Stomach (tissue), 9 donors: ENCODE data around the gene MTX1. TPM values are rescaled to one million over a fixed set of nuclear protein-coding genes. Genes with fewer than 3 reads are reported as not detected.

Experiments used
- DNase-seq, 2 donors: peaks; one replicate each; pipeline versions ENCODE4 v3.0.0 to v3.0.0-alpha.2; 2013 to 2019
- H3K27ac ChIP-seq, 5 donors: fragments of 200-600 bp in 4 of 5; sonication (generic) in 4 of 5; one replicate each; pipeline ENCODE4 v1.5.1; 2013 to 2019; ENCODE audit warnings: mild to moderate bottlenecking in 1 of 5, moderate library complexity in 1 of 5
- H3K27me3 ChIP-seq, 3 donors: fragments of 200-600 bp; sonication (generic); one replicate each; pipeline ENCODE4 v1.5.1; 2017 to 2019; ENCODE audit warnings: mixed run types in 1 of 3
- H3K36me3 ChIP-seq, 4 donors: fragments of 200-600 bp; sonication (generic); 1 replicate in 3 of 4; 2 replicates in 1 of 4; pipeline ENCODE4 v1.5.1; 2016 to 2019
- H3K4me1 ChIP-seq, 4 donors: fragments of 200-600 bp; sonication (generic); one replicate each; pipeline ENCODE4 v1.5.1; 2016 to 2019
- H3K4me3 ChIP-seq, 4 donors: fragments of 200-600 bp; sonication (generic) in 3 of 4; one replicate each; pipeline ENCODE4 v1.5.1; 2016 to 2019; ENCODE audit warnings: mild to moderate bottlenecking in 1 of 4
- H3K9me3 ChIP-seq, 4 donors: fragments of 200-600 bp; sonication (generic); one replicate each; pipeline ENCODE4 v1.5.1; 2016 to 2019
- EP300 ChIP-seq: sonication (generic); formaldehyde crosslinking; IDR thresholded peaks from one replicate; pipeline ENCODE4 v1.6.1; 2017; ENCODE audit warnings: antibody characterized with exemption
- POLR2A ChIP-seq, 4 donors: fragments of 450-650 bp; IDR thresholded peaks; one replicate each; pipeline ENCODE4 v1.6.1; 2016; ENCODE audit warnings: antibody characterized with exemption in 4 of 4, control low read depth in 2 of 4, mild to moderate bottlenecking in 1 of 4, moderate library complexity in 1 of 4
- POLR2AphosphoS5 ChIP-seq, 3 donors: sonication (generic); formaldehyde crosslinking; IDR thresholded peaks; one replicate each; pipeline ENCODE4 v1.6.1; 2016; ENCODE audit warnings: antibody characterized with exemption in 3 of 3
- WGBS, 5 donors: extraction: QIAGEN DNeasy Blood & Tissue Kit in 3 of 5; methylation state at CpG; one replicate each; pipeline versions ENCODE4 v1.1.5 to v1.1.7; 2013 to 2018; 5-methylcytosine and 5-hydroxymethylcytosine counted together
- intact Hi-C: fragments of 100-400 bp; cut with DNase I; formaldehyde crosslinking; loops from one replicate; pipeline ENCODE4 v1.15.1; 2023; ENCODE audit warnings: low total_unique reads
- polyA plus RNA-seq, 3 donors: library from polyadenylated mRNA; stranded (reverse); fragments of 200-250 nt; gene quantifications; one replicate each; pipeline ENCODE4 v1.2.3, GENCODE V29; 2013
- total RNA-seq, 5 donors: library from RNA; depleted of rRNA; stranded (reverse); fragments of >200 nt; gene quantifications; one replicate each; pipeline versions ENCODE4 v1.1.0 to v1.2.3, GENCODE V29; 2014 to 2016
- TF ChIP-seq, protein P1 (sequence below), 7 experiments: fragments of 450-650 bp in 4 of 7; fragments of 200-600 bp in 3 of 7; sonication (generic) in 3 of 7; IDR thresholded peaks; one replicate each; pipeline ENCODE4 v1.5.1; 2016 to 2019; ENCODE audit warnings: antibody characterized with exemption in 7 of 7, control low read depth in 2 of 7, mild to moderate bottlenecking in 1 of 7
- donor health status: healthy with polysubstance abuse.
- donor health status: Bipolar disorder and iron deficiency.
- donor health status: healthy.

The MTX1 gene
- total and polyA plus RNA-seq, 8 donors: 1.2 to 71.1 (median 36.9) TPM

DNA sequence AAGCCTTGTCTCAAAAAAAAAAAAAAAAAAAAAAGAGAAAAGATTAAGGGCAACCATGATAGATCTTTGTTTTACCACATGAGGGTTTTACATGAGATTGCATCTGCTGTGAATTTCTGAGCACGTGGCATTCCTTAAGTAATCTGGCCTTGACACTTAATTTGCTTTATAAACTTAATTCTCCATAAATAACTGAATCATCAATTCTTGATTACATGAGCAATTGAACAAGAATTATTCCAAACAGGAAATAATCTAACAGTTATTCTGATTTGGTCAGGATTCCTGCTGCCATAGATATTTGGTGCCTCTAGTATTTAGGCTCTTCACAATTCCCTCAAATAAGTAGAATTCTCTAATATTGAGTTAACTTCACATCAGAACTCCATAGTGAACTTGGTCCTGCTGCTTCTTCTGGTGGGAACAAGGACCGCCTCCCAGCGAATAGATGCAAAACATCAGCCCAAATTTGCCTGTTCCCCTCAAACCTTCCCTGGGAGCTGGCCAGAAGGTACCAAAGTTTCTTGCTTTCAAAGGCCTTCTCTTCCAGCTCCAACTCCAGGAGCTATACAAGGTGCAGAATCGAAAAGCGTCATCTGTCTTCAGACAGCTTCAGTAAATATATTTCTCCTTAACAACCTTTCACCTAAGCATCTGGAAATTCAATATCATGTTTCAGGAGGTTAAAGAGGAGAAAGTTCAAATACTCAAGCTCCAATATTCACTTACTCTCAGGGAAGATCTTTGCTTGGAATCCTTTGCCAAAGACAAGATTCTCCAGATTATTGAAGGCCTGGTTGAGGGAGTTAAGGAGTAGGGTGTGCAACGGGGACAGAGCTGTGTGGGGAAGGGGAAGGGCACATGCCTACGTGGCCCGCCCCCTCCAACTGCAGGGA, 36.4 kb upstream of the MTX1 start:
- WGBS, 5 donors: 36 to 42% (median 40%) methylated on average over 8 of the region's 8 CpGs
- DNase-seq: no peak
- intact Hi-C loops: loop anchor here (10.0 kb wide), 1 partner anchor 53 kb away; no protein-coding TSS in a partner anchor

DNA sequence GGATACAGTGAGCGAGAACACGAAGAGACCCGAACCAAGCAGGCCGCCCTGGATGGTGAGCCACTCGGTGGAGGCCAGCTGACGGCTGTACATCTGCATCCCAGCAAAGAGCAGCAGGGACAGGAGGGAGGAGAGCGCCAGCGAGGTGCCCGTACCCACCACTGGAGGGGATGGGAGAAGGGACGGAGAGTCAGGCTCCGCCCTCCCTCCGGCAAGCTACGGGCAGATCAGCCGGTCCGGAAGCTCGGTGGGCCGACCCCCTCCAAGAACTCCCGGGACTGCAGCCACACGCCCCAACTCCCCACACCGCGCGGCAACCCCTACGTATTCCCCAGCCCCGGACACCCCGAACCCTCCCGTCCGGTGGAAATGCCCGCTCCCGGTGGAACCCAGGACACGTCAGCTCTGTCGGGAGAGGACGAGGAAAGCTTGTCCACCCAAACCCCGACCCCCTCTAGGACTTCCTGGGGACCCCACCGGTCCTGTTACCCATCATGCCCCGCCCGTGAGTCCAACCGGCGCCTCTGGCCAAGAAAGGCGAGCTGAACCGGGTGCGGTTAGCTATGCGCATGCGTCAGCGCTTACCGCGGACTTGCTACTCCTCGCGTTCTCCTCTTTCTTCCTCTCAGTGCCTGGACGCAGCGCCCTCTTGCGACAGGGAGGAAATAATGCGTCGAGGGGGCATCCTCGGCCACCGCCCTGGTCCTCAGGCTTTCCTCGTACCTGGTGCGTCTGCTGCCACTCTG, 35.6 kb upstream of the MTX1 start, which contains the start of gene KRTCAP2:
KRTCAP2 (minus strand) TSS at position 573 of the 746 bp plus-strand sequence; CDS start at position 493, 80 bp downstream.
- Histone ChIP-seq H3K9me3 (no peaks in the 10 kb centered on the region), H3K36me3 (peaks cover 6 to 26% (median 25%) of the 10 kb centered on the region in 4 donors), H3K4me1 (peaks cover 42 to 70% (median 62%) of the 10 kb centered on the region in 4 donors), H3K27ac (peak within 1 kb of the TSS; percentile 80 to 96 (median 93)), H3K27me3 (peaks cover 0 to 19% (median 6%) of the 10 kb centered on the region in 3 donors), H3K4me3 (peak within 1 kb of the TSS; percentile 84 to 94 (median 90))
- TF ChIP-seq, protein P1, sequence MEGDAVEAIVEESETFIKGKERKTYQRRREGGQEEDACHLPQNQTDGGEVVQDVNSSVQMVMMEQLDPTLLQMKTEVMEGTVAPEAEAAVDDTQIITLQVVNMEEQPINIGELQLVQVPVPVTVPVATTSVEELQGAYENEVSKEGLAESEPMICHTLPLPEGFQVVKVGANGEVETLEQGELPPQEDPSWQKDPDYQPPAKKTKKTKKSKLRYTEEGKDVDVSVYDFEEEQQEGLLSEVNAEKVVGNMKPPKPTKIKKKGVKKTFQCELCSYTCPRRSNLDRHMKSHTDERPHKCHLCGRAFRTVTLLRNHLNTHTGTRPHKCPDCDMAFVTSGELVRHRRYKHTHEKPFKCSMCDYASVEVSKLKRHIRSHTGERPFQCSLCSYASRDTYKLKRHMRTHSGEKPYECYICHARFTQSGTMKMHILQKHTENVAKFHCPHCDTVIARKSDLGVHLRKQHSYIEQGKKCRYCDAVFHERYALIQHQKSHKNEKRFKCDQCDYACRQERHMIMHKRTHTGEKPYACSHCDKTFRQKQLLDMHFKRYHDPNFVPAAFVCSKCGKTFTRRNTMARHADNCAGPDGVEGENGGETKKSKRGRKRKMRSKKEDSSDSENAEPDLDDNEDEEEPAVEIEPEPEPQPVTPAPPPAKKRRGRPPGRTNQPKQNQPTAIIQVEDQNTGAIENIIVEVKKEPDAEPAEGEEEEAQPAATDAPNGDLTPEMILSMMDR (IDR thresholded peaks at IDR 0.05): peak in 6 of 7 experiments; percentile 65 to 99 (median 87)
- TF ChIP-seq POLR2A (IDR thresholded peaks at IDR 0.05) (no peak), POLR2AphosphoS5 (IDR thresholded peaks at IDR 0.05) (peak; percentile 90 to 97 (median 90))
- peak; percentile 96 to 98 for DNase-seq
- intact Hi-C loops: loop anchor here (10.0 kb wide), 1 partner anchor 52 kb away; no protein-coding TSS in a partner anchor
- WGBS, 5 donors: 0 to 1% (median 0%) methylated on average over 32 to 57 of the region's 57 CpGs

More for the DNA sequence above, 36.4 kb upstream of the MTX1 start:
- peaks cover 0 to 19% (median 6%) of the 10 kb centered on the region in 3 donors for H3K27me3 ChIP-seq
- H3K27ac ChIP-seq: peak overlapping the region; percentile 80 to 96 (median 93)
- no peak for TF ChIP-seq POLR2A (IDR thresholded peaks at IDR 0.05)
- TF ChIP-seq POLR2AphosphoS5 (IDR thresholded peaks at IDR 0.05): no peak
- TF ChIP-seq, protein P1 (IDR thresholded peaks at IDR 0.05): no peak
- TF ChIP-seq EP300: no peak
- peaks cover 6 to 26% (median 25%) of the 10 kb centered on the region in 4 donors for H3K36me3 ChIP-seq
- H3K4me1 ChIP-seq: peaks cover 44 to 70% (median 62%) of the 10 kb centered on the region in 4 donors
- H3K4me3 ChIP-seq: peak overlapping the region; percentile 84 to 94 (median 90)
- no peaks in the 10 kb centered on the region for H3K9me3 ChIP-seq

DNA sequence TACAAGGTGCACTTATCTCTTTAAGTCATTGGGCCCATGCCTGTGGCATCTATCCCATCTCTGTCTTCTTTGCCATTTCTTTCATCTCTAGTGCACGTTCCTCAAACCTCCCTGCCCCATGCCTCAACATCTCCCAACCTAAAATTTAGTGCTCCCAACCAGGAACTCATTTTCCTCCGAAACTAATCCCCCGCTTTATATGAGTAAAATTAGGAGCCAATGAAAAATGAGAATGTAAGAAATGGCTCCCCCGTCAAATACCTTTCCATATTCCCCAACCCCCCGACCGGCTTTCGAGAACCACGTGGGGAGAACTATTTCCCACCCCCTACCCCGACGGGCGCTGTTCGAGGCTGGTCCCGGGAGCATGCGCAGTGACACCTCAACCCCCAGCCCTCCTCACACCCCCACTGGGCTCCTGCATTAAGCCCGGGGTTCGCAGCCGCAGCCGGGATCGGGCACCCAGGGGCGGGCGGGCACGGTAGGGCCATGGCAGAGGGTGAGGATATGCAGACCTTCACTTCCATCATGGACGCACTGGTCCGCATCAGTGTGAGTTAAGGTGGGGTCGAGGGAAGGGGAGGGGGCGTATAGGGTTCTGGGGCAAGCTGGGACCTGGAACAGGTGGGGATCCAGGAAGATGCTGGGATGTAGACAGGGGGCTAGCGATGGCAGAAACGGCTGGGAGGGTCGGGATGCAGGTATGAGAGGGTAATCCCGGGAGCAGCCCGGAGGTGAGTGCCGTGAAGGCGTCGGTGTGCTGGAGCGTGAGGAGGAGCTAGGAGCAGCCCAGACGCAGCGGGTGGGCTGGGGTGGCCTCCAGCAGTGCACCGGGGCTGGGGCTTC, 34.8 kb upstream of the MTX1 start, which contains the start of gene TRIM46:
TRIM46 (plus strand) TSS at position 372 of the 846 bp plus-strand sequence; CDS start at position 490, 118 bp downstream.
- intact Hi-C loops: loop anchor here (10.0 kb wide), 1 partner anchor 51 kb away; no protein-coding TSS in a partner anchor
- peak; percentile 25 to 72 for DNase-seq

More for the DNA sequence above, 34.8 kb upstream of the MTX1 start, which contains the start of gene TRIM46:
- H3K27ac ChIP-seq: peak within 1 kb of the TSS; percentile 80 to 96 (median 93)
- 2 to 7% (median 4%) methylated on average over 37 to 38 of the region's 38 CpGs for WGBS, 5 donors
- peaks cover 6 to 24% (median 23%) of the 10 kb centered on the region in 4 donors for H3K36me3 ChIP-seq
- peaks cover 48 to 75% (median 65%) of the 10 kb centered on the region in 4 donors for H3K4me1 ChIP-seq
- H3K9me3 ChIP-seq: no peaks in the 10 kb centered on the region
- H3K4me3 ChIP-seq: peak within 1 kb of the TSS; percentile 84 to 94 (median 90)
- peaks cover 0 to 19% (median 6%) of the 10 kb centered on the region in 3 donors for H3K27me3 ChIP-seq
- TF ChIP-seq EP300: no peak
- TF ChIP-seq, protein P1 (IDR thresholded peaks at IDR 0.05): peak in 1 of 7 experiments; percentile 42
